ENCODE data around the gene SLC38A2. TPM values are rescaled to one million over a fixed set of nuclear protein-coding genes. Genes with fewer than 3 reads are reported as not detected.
"Not testable (repeated sequence)": the region's sequence is repeated elsewhere in the genome, so short reads cannot be mapped to it uniquely, and the experiment has no call there.

SLC38A2 gene
- total RNA-seq, 1 experiment from 2014 or later: 257 TPM

GRCh38 chr12:46357438-46358324 lies 14.9 kb downstream of the SLC38A2 start:
- in situ Hi-C loops (cut with HindIII; ENCODE audit: low pct_unique_long_range_greater_than_20kb, low sequenced_read_pairs): loop anchor here (25.0 kb wide), 1 partner anchor 280 kb away; no protein-coding TSS in a partner anchor
- peak; percentile 28 for DNase-seq (ENCODE audit: low read depth, low spot score)

GRCh38 chr12:46356655-46357437 lies 15.7 kb downstream of the SLC38A2 start:
- DNase-seq (ENCODE audit: low read depth, low spot score): no peak
- in situ Hi-C loops (cut with HindIII; ENCODE audit: low pct_unique_long_range_greater_than_20kb, low sequenced_read_pairs): loop anchor here (25.0 kb wide), 1 partner anchor 280 kb away; no protein-coding TSS in a partner anchor

GRCh38 chr12:46354802-46355199 lies 17.8 kb downstream of the SLC38A2 start:
- DNase-seq (ENCODE audit: low read depth, low spot score): no peak
- in situ Hi-C loops (cut with HindIII; ENCODE audit: low pct_unique_long_range_greater_than_20kb, low sequenced_read_pairs): loop anchor here (25.0 kb wide), 1 partner anchor 282 kb away; no protein-coding TSS in a partner anchor

GRCh38 chr12:46354111-46354801 lies 18.3 kb downstream of the SLC38A2 start:
- peak; percentile 34 for DNase-seq (ENCODE audit: low read depth, low spot score)
- in situ Hi-C loops (cut with HindIII; ENCODE audit: low pct_unique_long_range_greater_than_20kb, low sequenced_read_pairs): loop anchor here (25.0 kb wide), 1 partner anchor 283 kb away; no protein-coding TSS in a partner anchor

- DNase-seq (ENCODE audit: low read depth, low spot score): no peak
- in situ Hi-C loops (cut with HindIII; ENCODE audit: low pct_unique_long_range_greater_than_20kb, low sequenced_read_pairs): loop anchor here (25.0 kb wide), 1 partner anchor 285 kb away; no protein-coding TSS in a partner anchor
These were observed 20.5 kb downstream of the SLC38A2 start for GRCh38 chr12:46351886-46352650.

GRCh38 chr12:46351138-46351537 lies 21.4 kb downstream of the SLC38A2 start:
- DNase-seq (ENCODE audit: low read depth, low spot score): no peak
- in situ Hi-C loops (cut with HindIII; ENCODE audit: low pct_unique_long_range_greater_than_20kb, low sequenced_read_pairs): loop anchor here (25.0 kb wide), 1 partner anchor 286 kb away; no protein-coding TSS in a partner anchor

GRCh38 chr12:46349253-46349652 lies 23.3 kb downstream of the SLC38A2 start:
- in situ Hi-C loops (cut with HindIII; ENCODE audit: low pct_unique_long_range_greater_than_20kb, low sequenced_read_pairs): no loop called here
- DNase-seq (ENCODE audit: low read depth, low spot score): no peak

- in situ Hi-C loops (cut with HindIII; ENCODE audit: low pct_unique_long_range_greater_than_20kb, low sequenced_read_pairs): no loop called here
- DNase-seq (ENCODE audit: low read depth, low spot score): no peak
These were observed 29.3 kb downstream of the SLC38A2 start for GRCh38 chr12:46343118-46343852.

- in situ Hi-C loops (cut with HindIII; ENCODE audit: low pct_unique_long_range_greater_than_20kb, low sequenced_read_pairs): no loop called here
- DNase-seq (ENCODE audit: low read depth, low spot score): peak; percentile 77
These were observed 30.0 kb downstream of the SLC38A2 start for GRCh38 chr12:46342562-46343033.

- in situ Hi-C loops (cut with HindIII; ENCODE audit: low pct_unique_long_range_greater_than_20kb, low sequenced_read_pairs): no loop called here
These were observed 33.5 kb downstream of the SLC38A2 start for GRCh38 chr12:46339051-46339450.

GRCh38 chr12:46332260-46332659 lies 40.3 kb downstream of the SLC38A2 start:
- no peak for DNase-seq (ENCODE audit: low read depth, low spot score)
- in situ Hi-C loops (cut with HindIII; ENCODE audit: low pct_unique_long_range_greater_than_20kb, low sequenced_read_pairs): no loop called here

More at GRCh38 chr12:46339051-46339450, 33.5 kb downstream of the SLC38A2 start:
- no peak for DNase-seq (ENCODE audit: low read depth, low spot score)

GRCh38 chr12:46325075-46325474 lies 47.5 kb downstream of the SLC38A2 start:
- in situ Hi-C loops (cut with HindIII; ENCODE audit: low pct_unique_long_range_greater_than_20kb, low sequenced_read_pairs); DNase-seq (ENCODE audit: low read depth, low spot score): not testable (repeated sequence)

- no peak for DNase-seq (ENCODE audit: low read depth, low spot score)
- in situ Hi-C loops (cut with HindIII; ENCODE audit: low pct_unique_long_range_greater_than_20kb, low sequenced_read_pairs): no loop called here
These were observed 51.8 kb downstream of the SLC38A2 start for GRCh38 chr12:46320731-46321130.

GRCh38 chr12:46318037-46318436 lies 54.5 kb downstream of the SLC38A2 start:
- in situ Hi-C loops (cut with HindIII; ENCODE audit: low pct_unique_long_range_greater_than_20kb, low sequenced_read_pairs): no loop called here
- no peak for DNase-seq (ENCODE audit: low read depth, low spot score)

All from SK-MEL-5 (cell line).